SK-N-MC (cell line): ENCODE results near the gene GRB10.

ENCODE experiments used
- DNase-seq: peaks from one replicate; pipeline ENCODE4 v3.0.0-alpha.2; 2011; ENCODE audit warnings: low read depth, low spot score
- H3K27ac ChIP-seq: fragments of 200-600 bp; sonication (generic); 2 replicates; pipeline ENCODE4 v1.5.1; 2016; ENCODE audit warnings: mixed run types
- H3K36me3 ChIP-seq: fragments of 200-600 bp; sonication (generic); 2 replicates; pipeline ENCODE4 v1.6.1; 2017; ENCODE audit warnings: antibody characterized with exemption, low read length, mixed read lengths; ENCODE audit not compliant: insufficient read depth
- H3K4me3 ChIP-seq: fragments of 200-600 bp; sonication (generic); 2 replicates; pipeline ENCODE4 v1.5.1; 2016
- H3K9ac ChIP-seq: fragments of 200-600 bp; sonication (generic); 2 replicates; pipeline ENCODE4 v1.8.0; 2017; ENCODE audit warnings: mixed run types, mixed read lengths; ENCODE audit not compliant: insufficient read length
- H3K9me3 ChIP-seq: fragments of 200-600 bp; sonication (generic); 2 replicates; pipeline ENCODE4 v1.6.1; 2017; ENCODE audit warnings: low read depth, mild to moderate bottlenecking, antibody characterized with exemption, low read length, moderate library complexity, mixed read lengths
- EZH2 ChIP-seq: fragments of 200-600 bp; sonication (generic); IDR thresholded peaks from one replicate; pipeline ENCODE4 v1.6.1; 2017; ENCODE audit warnings: antibody characterized with exemption
- FOXP2 ChIP-seq: optimal IDR thresholded peaks from 2 replicates; pipeline ENCODE3; 2011; ENCODE audit warnings: mild to moderate bottlenecking, moderate library complexity; ENCODE audit not compliant: insufficient read depth; ENCODE audit errors: extremely low read length, control extremely low read depth
- POLR2AphosphoS5 ChIP-seq: IDR thresholded peaks from 2 replicates; pipeline ENCODE4 v1.6.1; 2012; ENCODE audit warnings: mild to moderate bottlenecking, low read depth, low read length, borderline replicate concordance

GRB10 gene

GRCh38 chr7:50690541-50691011 is 92.1 kb downstream of the GRB10 start:
- Histone ChIP-seq H3K9me3 (no peaks in the 10 kb centered on the region), H3K4me3 (no peak overlapping the region), H3K27ac (no peak overlapping the region), H3K36me3 (peaks cover 40% of the 10 kb centered on the region), H3K9ac (no peak overlapping the region)
- TF ChIP-seq POLR2AphosphoS5, result no peak
- TF ChIP-seq FOXP2, result no peak
- TF ChIP-seq EZH2, result no peak
- no peak for DNase-seq

- TF ChIP-seq FOXP2 (no peak), EZH2 (no peak), POLR2AphosphoS5 (no peak)
- Histone ChIP-seq H3K4me3 (no peak overlapping the region), H3K9ac (no peak overlapping the region), H3K36me3 (peaks cover 29% of the 10 kb centered on the region), H3K9me3 (no peaks in the 10 kb centered on the region), H3K27ac (no peak overlapping the region)
- no peak for DNase-seq
These were observed 94.5 kb downstream of the GRB10 start for GRCh38 chr7:50688226-50688590.

- no peaks in the 10 kb centered on the region for H3K9me3 ChIP-seq
- TF ChIP-seq FOXP2 (no peak), EZH2 (no peak), POLR2AphosphoS5 (no peak)
- H3K27ac ChIP-seq, result no peak overlapping the region
- DNase-seq, result no peak
- no peak overlapping the region for H3K4me3 ChIP-seq
- no peak overlapping the region for H3K9ac ChIP-seq
- H3K36me3 ChIP-seq, result peaks cover 29% of the 10 kb centered on the region
These were observed 95.0 kb downstream of the GRB10 start for GRCh38 chr7:50687575-50688225.

- Histone ChIP-seq H3K36me3 (peaks cover 29% of the 10 kb centered on the region), H3K27ac (no peak overlapping the region), H3K9ac (no peak overlapping the region), H3K9me3 (no peaks in the 10 kb centered on the region), H3K4me3 (no peak overlapping the region)
- no peak for TF ChIP-seq POLR2AphosphoS5
- TF ChIP-seq FOXP2, result no peak
- no peak for TF ChIP-seq EZH2
- no peak for DNase-seq
These were observed 95.6 kb downstream of the GRB10 start for GRCh38 chr7:50687096-50687495.

GRCh38 chr7:50685135-50686065 is 97.3 kb downstream of the GRB10 start:
- no peak overlapping the region for H3K9ac ChIP-seq
- no peak for DNase-seq
- TF ChIP-seq POLR2AphosphoS5, result no peak
- no peak for TF ChIP-seq FOXP2
- TF ChIP-seq EZH2, result no peak
- no peaks in the 10 kb centered on the region for H3K9me3 ChIP-seq
- H3K4me3 ChIP-seq, result no peak overlapping the region
- H3K27ac ChIP-seq, result no peak overlapping the region
- peaks cover 27% of the 10 kb centered on the region for H3K36me3 ChIP-seq

- Histone ChIP-seq H3K36me3 (peaks cover 24% of the 10 kb centered on the region), H3K9me3 (no peaks in the 10 kb centered on the region), H3K9ac (no peak overlapping the region), H3K4me3 (no peak overlapping the region), H3K27ac (no peak overlapping the region)
- TF ChIP-seq EZH2, result no peak
- TF ChIP-seq POLR2AphosphoS5, result no peak
- no peak for TF ChIP-seq FOXP2
- DNase-seq, result no peak
These were observed 98.0 kb downstream of the GRB10 start for GRCh38 chr7:50684713-50685075.

GRCh38 chr7:50684011-50684712 is 98.5 kb downstream of the GRB10 start:
- Histone ChIP-seq H3K27ac (no peak overlapping the region), H3K9ac (no peak overlapping the region), H3K9me3 (no peaks in the 10 kb centered on the region), H3K36me3 (peaks cover 19% of the 10 kb centered on the region; the same call in 1 of the 2 replicates), H3K4me3 (no peak overlapping the region)
- TF ChIP-seq POLR2AphosphoS5, result no peak
- no peak for TF ChIP-seq EZH2
- TF ChIP-seq FOXP2, result no peak
- no peak for DNase-seq

- DNase-seq, result no peak
- Histone ChIP-seq H3K36me3 (peaks cover 8% of the 10 kb centered on the region; the same call in 1 of the 2 replicates), H3K9me3 (no peaks in the 10 kb centered on the region), H3K4me3 (no peak overlapping the region), H3K9ac (no peak overlapping the region), H3K27ac (no peak overlapping the region)
- TF ChIP-seq FOXP2, result no peak
- TF ChIP-seq EZH2, result no peak
- no peak for TF ChIP-seq POLR2AphosphoS5
These were observed 100.1 kb downstream of the GRB10 start for GRCh38 chr7:50682573-50682972.
